SU-DHL-6 (cell line): ENCODE results near the gene EPB41L2.

ENCODE experiments used
- H2AFZ ChIP-seq: fragments of 200-600 bp; sonication (generic); 2 replicates; pipeline ENCODE4 v1.6.1; 2014; ENCODE audit warnings: low read depth, mild to moderate bottlenecking, moderate library complexity, mixed read lengths, antibody characterized with exemption, low read length; ENCODE audit not compliant: severe bottlenecking
- H3F3A ChIP-seq: fragments of 200-600 bp; shearing (Covaris generic); 2 replicates; pipeline ENCODE4 v1.6.0; 2016; ENCODE audit warnings: antibody characterized with exemption, mild to moderate bottlenecking; ENCODE audit not compliant: insufficient read depth
- H3K27ac ChIP-seq: fragments of 200-600 bp; sonication (generic); 2 replicates; pipeline ENCODE4 v1.5.1; 2016; ENCODE audit warnings: low read depth, mild to moderate bottlenecking, low read length, moderate library complexity, mixed read lengths
- H3K27me3 ChIP-seq: fragments of 200-600 bp; sonication (generic), shearing (Covaris generic); 2 replicates; pipeline ENCODE4 v1.6.0; 2014; ENCODE audit warnings: mild to moderate bottlenecking, low read length
- H3K36me3 ChIP-seq: fragments of 200-600 bp; sonication (generic); 2 replicates; pipeline ENCODE4 v1.6.1; 2014; ENCODE audit warnings: mild to moderate bottlenecking, low read length, mixed read lengths
- H3K4me2 ChIP-seq: fragments of 300-600, 200-600 bp; shearing (Covaris generic), sonication (generic); 2 replicates; pipeline ENCODE4 v1.6.0; 2014; ENCODE audit warnings: low read length, low read depth, mild to moderate bottlenecking; ENCODE audit not compliant: poor library complexity, severe bottlenecking
- H3K4me3 ChIP-seq: fragments of 200-600 bp; sonication (generic); 2 replicates; pipeline ENCODE4 v1.5.1; 2014; ENCODE audit warnings: antibody characterized with exemption, low read length, mild to moderate bottlenecking, mixed read lengths; ENCODE audit not compliant: insufficient read depth, poor library complexity, severe bottlenecking
- H3K79me2 ChIP-seq: fragments of 200-600 bp; sonication (generic); 2 replicates; pipeline ENCODE4 v1.6.1; 2014; ENCODE audit warnings: mild to moderate bottlenecking, low read length, moderate library complexity; ENCODE audit not compliant: insufficient read depth
- H3K9ac ChIP-seq: fragments of 200-600 bp; sonication (generic); 2 replicates; pipeline ENCODE4 v1.7.0; 2014; ENCODE audit warnings: mild to moderate bottlenecking, low read length
- H3K9me2 ChIP-seq: fragments of 200-600 bp; sonication (generic); replicated peaks from 2 replicates; pipeline ENCODE4 v1.6.1; 2014; ENCODE audit warnings: low read length; ENCODE audit not compliant: insufficient read depth
- H3K9me3 ChIP-seq: fragments of 200-600 bp; sonication (generic); 2 replicates; pipeline ENCODE4 v1.6.1; 2014; ENCODE audit warnings: low read length, mixed read lengths; ENCODE audit not compliant: insufficient read depth
- H4K20me1 ChIP-seq: fragments of 200-600 bp; sonication (generic); 2 replicates; pipeline ENCODE4 v1.6.1; 2014; ENCODE audit warnings: low read depth, mild to moderate bottlenecking, antibody characterized with exemption, low read length, moderate library complexity, mixed read lengths
- CTCF ChIP-seq: fragments of 200-600 bp; sonication (generic); IDR thresholded peaks from one replicate; pipeline ENCODE4 v1.5.1; 2017; ENCODE audit warnings: antibody characterized with exemption, mild to moderate bottlenecking, low read length, moderate library complexity; ENCODE audit not compliant: insufficient read depth, poor library complexity, severe bottlenecking
- EZH2phosphoT487 ChIP-seq: fragments of 200-600 bp; sonication (generic), shearing (Covaris generic); conservative IDR thresholded peaks from 2 replicates; pipeline ENCODE4 v1.6.1; 2018; ENCODE audit warnings: mild to moderate bottlenecking, antibody characterized with exemption, low read length, moderate library complexity, mixed read lengths

EPB41L2 gene

GRCh38 chr6:131061751-131062119 lies 1.3 kb downstream of the EPB41L2 start:
- H3K79me2 ChIP-seq = no peaks in the 10 kb centered on the region

DNA sequence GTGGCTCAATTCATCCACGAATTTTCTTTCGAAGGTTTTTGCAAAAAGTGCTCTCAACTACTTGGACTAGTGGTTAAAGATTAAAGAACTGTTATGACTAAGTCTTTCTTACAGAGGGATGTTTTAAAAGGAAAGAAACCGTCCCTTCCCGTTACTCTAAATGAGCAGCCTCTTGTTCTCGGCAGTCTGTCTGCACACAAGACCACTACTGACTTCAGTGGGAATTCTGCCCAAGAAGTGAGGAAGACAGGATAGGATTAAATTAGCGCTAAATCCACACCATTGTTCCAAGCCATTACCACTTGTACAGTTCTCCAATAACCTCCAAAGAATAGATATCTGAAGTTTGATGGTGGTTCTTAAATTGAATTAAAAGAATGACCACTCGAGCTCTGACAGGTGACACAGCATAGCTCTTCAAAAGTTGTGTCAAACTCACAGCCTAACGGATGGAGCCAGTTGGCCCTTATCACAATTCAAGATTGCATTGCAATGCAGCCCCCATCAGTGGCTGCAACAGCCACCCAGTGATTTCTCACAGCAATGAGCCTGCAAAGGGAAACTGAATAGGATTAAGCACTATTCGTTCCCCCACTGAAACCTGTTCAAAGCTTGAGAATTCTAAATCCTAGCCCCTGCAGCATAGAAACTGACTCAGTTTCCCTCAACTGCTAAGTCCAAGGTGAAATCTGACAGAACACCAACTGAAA lies 1.8 kb downstream of the EPB41L2 start:
- Histone ChIP-seq H3K27ac (no peak overlapping the region), H3K4me2 (peak overlapping the region; percentile 50)

More at GRCh38 chr6:131061751-131062119, 1.3 kb downstream of the EPB41L2 start:
- no peak for TF ChIP-seq CTCF
- Histone ChIP-seq H3F3A (peaks cover 9% of the 10 kb centered on the region; the same call in 1 of the 2 replicates), H3K36me3 (no peaks in the 10 kb centered on the region), H3K27ac (no peak overlapping the region), H4K20me1 (peaks cover 7% of the 10 kb centered on the region; the same call in 1 of the 2 replicates), H3K9ac (no peak overlapping the region), H2AFZ (no peak overlapping the region), H3K9me2 (no peaks in the 10 kb centered on the region), H3K9me3 (no peaks in the 10 kb centered on the region), H3K4me2 (peak overlapping the region; percentile 50), H3K4me3 (no peak overlapping the region), H3K27me3 (no peaks in the 10 kb centered on the region)

DNA sequence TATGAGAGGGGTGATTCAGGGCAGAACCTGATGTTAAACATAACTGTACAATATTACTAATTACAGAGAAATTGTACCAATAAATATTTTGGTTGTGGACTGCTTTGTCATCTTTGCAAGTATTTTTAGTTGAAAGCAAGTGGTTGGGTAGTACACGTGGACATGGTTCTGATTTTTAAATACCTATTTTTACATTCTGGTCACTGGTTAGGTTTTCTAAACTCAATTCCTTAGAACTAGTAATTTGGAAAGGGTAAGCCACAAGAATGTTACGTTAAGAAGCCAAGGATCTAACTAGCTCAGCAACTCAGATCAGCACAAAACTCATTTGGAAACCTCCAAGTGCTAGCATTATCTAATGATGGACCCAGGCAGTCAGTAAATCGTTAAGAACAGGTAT lies 2.7 kb downstream of the EPB41L2 start:
- Histone ChIP-seq H3K4me2 (no peak overlapping the region), H4K20me1 (peaks cover 7% of the 10 kb centered on the region; the same call in 1 of the 2 replicates), H3K79me2 (no peaks in the 10 kb centered on the region), H3K27ac (no peak overlapping the region), H3K27me3 (no peaks in the 10 kb centered on the region), H3K4me3 (no peak overlapping the region), H3F3A (peaks cover 9% of the 10 kb centered on the region; the same call in 1 of the 2 replicates), H3K9me3 (peaks cover 4% of the 10 kb centered on the region; the same call in 1 of the 2 replicates), H2AFZ (no peak overlapping the region), H3K9ac (no peak overlapping the region), H3K36me3 (no peaks in the 10 kb centered on the region), H3K9me2 (no peaks in the 10 kb centered on the region)
- TF ChIP-seq CTCF (no peak), EZH2phosphoT487 (no peak)

More for the DNA sequence above, 1.8 kb downstream of the EPB41L2 start:
- H3K36me3 ChIP-seq = no peaks in the 10 kb centered on the region
- H3K9me2 ChIP-seq = no peaks in the 10 kb centered on the region
- H3K9ac ChIP-seq = no peak overlapping the region
- H3K79me2 ChIP-seq = no peaks in the 10 kb centered on the region
- peaks cover 7% of the 10 kb centered on the region; the same call in 1 of the 2 replicates for H4K20me1 ChIP-seq
- no peaks in the 10 kb centered on the region for H3K9me3 ChIP-seq
- TF ChIP-seq CTCF (no peak), EZH2phosphoT487 (no peak)
- H3K4me3 ChIP-seq = no peak overlapping the region
- H3F3A ChIP-seq = peaks cover 9% of the 10 kb centered on the region; the same call in 1 of the 2 replicates
- no peak overlapping the region for H2AFZ ChIP-seq
- H3K27me3 ChIP-seq = no peaks in the 10 kb centered on the region
